ENCODE data around the gene CD52.

- TF ChIP-seq EZH2 (IDR thresholded peaks at IDR 0.05) (no peak), CTCF (IDR thresholded peaks at IDR 0.05 in 2 of 3, conservative IDR thresholded peaks at IDR 0.05 in 1 of 3; ENCODE audit: borderline replicate concordance in 1 of 3, insufficient read depth in 1 of 3, low read depth in 2 of 3, low read length in 2 of 3) (no peak), RAD21 (IDR thresholded peaks at IDR 0.05; ENCODE audit: low read depth) (no peak), REST (IDR thresholded peaks at IDR 0.05; ENCODE audit: low read depth) (no peak), POLR2A (IDR thresholded peaks at IDR 0.05; ENCODE audit: borderline replicate concordance, extremely low read depth, insufficient read depth, insufficient read length) (no peak), YY1 (IDR thresholded peaks at IDR 0.05; ENCODE audit: extremely low read depth, insufficient replicate concordance, low read depth, low read length) (peak; percentile 55), MAX (IDR thresholded peaks at IDR 0.05) (no peak), POLR2AphosphoS5 (IDR thresholded peaks at IDR 0.05; ENCODE audit: low read depth, low read length) (peak; percentile 49; the same call in 1 of the 2 replicates), SIN3A (IDR thresholded peaks at IDR 0.05; ENCODE audit: low read depth) (no peak), SRF (IDR thresholded peaks at IDR 0.05; ENCODE audit: low read depth) (no peak), ATF3 (IDR thresholded peaks at IDR 0.05) (no peak)
These were observed 36.4 kb downstream of the CD52 start, which contains the start of gene CRYBG2 for GRCh38 chr1:26353976-26354820.
